OCI-LY3 (cell line): ENCODE measurements around the gene ANP32E.

Experiments
- H2AFZ ChIP-seq: fragments of 200-600, 300-600 bp; shearing (Covaris generic); 2 replicates; pipeline ENCODE4 v1.6.0; 2014; ENCODE audit warnings: antibody characterized with exemption, low read depth, low read length
- H3K27ac ChIP-seq: fragments of 200-600, 300-600 bp; sonication (generic); 2 replicates; pipeline ENCODE4 v1.5.1; 2014; ENCODE audit warnings: mild to moderate bottlenecking, low read length, moderate library complexity, mixed read lengths
- H3K27me3 ChIP-seq: fragments of 200-600, 300-600 bp; sonication (generic); 2 replicates; pipeline ENCODE4 v1.6.1; 2014; ENCODE audit warnings: low read depth, low read length, mixed read lengths
- H3K36me3 ChIP-seq: fragments of 200-600, 300-600 bp; sonication (generic); replicated peaks from 2 replicates; pipeline ENCODE3; 2014; ENCODE audit warnings: low read depth, low read length, mixed read lengths
- H3K4me1 ChIP-seq: fragments of 300-600, 200-600 bp; sonication (generic); 2 replicates; pipeline ENCODE4 v1.6.1; 2014; ENCODE audit warnings: low read length, mixed read lengths
- H3K4me2 ChIP-seq: fragments of 200-600, 300-600 bp; sonication (generic); 2 replicates; pipeline ENCODE4 v1.6.1; 2014; ENCODE audit warnings: low read length, mixed read lengths
- H3K4me3 ChIP-seq: fragments of 300-600, 200-600 bp; sonication (generic); 2 replicates; pipeline ENCODE4 v1.5.1; 2014; ENCODE audit warnings: antibody characterized with exemption, mild to moderate bottlenecking, low read length, moderate library complexity
- H3K79me2 ChIP-seq: fragments of 300-600, 200-600 bp; shearing (Covaris generic); 2 replicates; pipeline ENCODE4 v1.6.1; 2014; ENCODE audit warnings: mild to moderate bottlenecking, low read length, mixed read lengths
- H3K9ac ChIP-seq: fragments of 300-600, 200-600 bp; shearing (Covaris generic); 2 replicates; pipeline ENCODE4 v1.6.0; 2014; ENCODE audit warnings: mild to moderate bottlenecking, low read length, moderate library complexity
- H3K9me3 ChIP-seq: fragments of 200-600, 300-600 bp; shearing (Covaris generic); 2 replicates; pipeline ENCODE4 v1.6.1; 2014; ENCODE audit warnings: low read length, mixed read lengths; ENCODE audit not compliant: insufficient read depth
- H4K20me1 ChIP-seq: fragments of 200-600, 300-600 bp; sonication (generic); 2 replicates; pipeline ENCODE4 v1.6.1; 2016; ENCODE audit warnings: low read length, mixed read lengths; ENCODE audit not compliant: insufficient read depth
- CTCF ChIP-seq: fragments of 200-600, 300-600 bp; sonication (generic); IDR thresholded peaks from 2 replicates; pipeline ENCODE4 v1.5.1; 2014; ENCODE audit warnings: antibody characterized with exemption, low read length, low read depth
- EZH2phosphoT487 ChIP-seq: fragments of 200-600 bp; shearing (Covaris generic); IDR thresholded peaks from 2 replicates; pipeline ENCODE4 v1.6.1; 2018; ENCODE audit warnings: antibody characterized with exemption, mixed run types, low read depth

The ANP32E gene

GRCh38 chr1:150182247-150182646 is 53.7 kb downstream of the ANP32E start:
- H3K4me1 ChIP-seq = peaks cover 16% of the 10 kb centered on the region
- no peaks in the 10 kb centered on the region for H3K27me3 ChIP-seq
- H3K4me2 ChIP-seq = no peak overlapping the region
- no peak for TF ChIP-seq EZH2phosphoT487
- no peak for TF ChIP-seq CTCF
- no peak overlapping the region for H3K27ac ChIP-seq
- no peak overlapping the region for H3K4me3 ChIP-seq
- H3K9ac ChIP-seq = no peak overlapping the region
- H3K79me2 ChIP-seq = no peaks in the 10 kb centered on the region
- no peaks in the 10 kb centered on the region for H3K36me3 ChIP-seq
- no peaks in the 10 kb centered on the region for H4K20me1 ChIP-seq
- H3K9me3 ChIP-seq = no peaks in the 10 kb centered on the region
- H2AFZ ChIP-seq = no peak overlapping the region

- Histone ChIP-seq H3K9me3 (no peaks in the 10 kb centered on the region), H3K79me2 (no peaks in the 10 kb centered on the region), H4K20me1 (no peaks in the 10 kb centered on the region), H3K9ac (no peak overlapping the region), H3K36me3 (no peaks in the 10 kb centered on the region), H2AFZ (no peak overlapping the region), H3K27me3 (no peaks in the 10 kb centered on the region), H3K4me3 (no peak overlapping the region), H3K27ac (no peak overlapping the region), H3K4me2 (no peak overlapping the region), H3K4me1 (0 out of 2 replicates have a peak, but pooled peaks cover 6% of the 10 kb centered on the region)
- TF ChIP-seq CTCF = no peak
- no peak for TF ChIP-seq EZH2phosphoT487
Observed at GRCh38 chr1:150180474-150180873, 55.4 kb downstream of the ANP32E start.

DNA sequence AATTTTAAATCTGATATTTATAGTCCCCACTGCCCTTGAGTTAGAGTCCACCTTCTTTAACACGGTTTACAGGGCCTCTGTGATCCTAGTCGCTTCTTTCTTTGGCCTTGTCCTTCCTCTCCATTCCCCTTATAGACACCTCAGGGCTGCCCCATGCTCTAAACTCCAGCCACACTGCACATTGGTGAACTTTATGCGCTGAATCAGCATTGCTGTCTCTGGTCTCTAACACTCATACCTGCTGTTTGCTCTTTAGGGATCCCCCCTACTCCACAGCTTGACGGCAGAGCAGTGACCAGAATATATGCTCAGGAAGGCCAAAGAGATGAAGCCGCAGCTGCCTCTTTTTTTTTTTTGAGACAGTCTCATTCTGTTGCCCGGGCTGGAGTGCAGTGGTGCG is 56.0 kb downstream of the ANP32E start:
- no peak overlapping the region for H3K4me2 ChIP-seq
- no peak overlapping the region for H2AFZ ChIP-seq
- no peaks in the 10 kb centered on the region for H3K27me3 ChIP-seq
- H3K79me2 ChIP-seq = no peaks in the 10 kb centered on the region
- 0 out of 2 replicates have a peak, but pooled peaks cover 6% of the 10 kb centered on the region for H3K4me1 ChIP-seq
- TF ChIP-seq CTCF = no peak
- H3K36me3 ChIP-seq = no peaks in the 10 kb centered on the region
- no peak overlapping the region for H3K9ac ChIP-seq
- no peaks in the 10 kb centered on the region for H3K9me3 ChIP-seq
- no peak overlapping the region for H3K4me3 ChIP-seq
- no peaks in the 10 kb centered on the region for H4K20me1 ChIP-seq
- H3K27ac ChIP-seq = no peak overlapping the region

- Histone ChIP-seq H3K9ac (no peak overlapping the region), H4K20me1 (no peaks in the 10 kb centered on the region), H3K36me3 (no peaks in the 10 kb centered on the region), H2AFZ (no peak overlapping the region), H3K4me3 (no peak overlapping the region), H3K9me3 (no peaks in the 10 kb centered on the region), H3K4me2 (no peak overlapping the region), H3K27ac (no peak overlapping the region), H3K27me3 (no peaks in the 10 kb centered on the region), H3K4me1 (0 out of 2 replicates have a peak, but pooled peaks cover 6% of the 10 kb centered on the region), H3K79me2 (no peaks in the 10 kb centered on the region)
- TF ChIP-seq CTCF (no peak), EZH2phosphoT487 (no peak)
Observed at GRCh38 chr1:150178548-150178947, 57.4 kb downstream of the ANP32E start.
